Spleen (tissue), 11 donors: ENCODE data around the gene RHEB. TPM values are rescaled to one million over a fixed set of nuclear protein-coding genes. Genes with fewer than 3 reads are reported as not detected.
A peak's percentile ranks its signal among the peaks of the same experiment; 100 is the strongest.

Experiments used
- DNase-seq: peaks from one replicate; pipeline ENCODE4 v3.0.0-alpha.2; 2020
- H3K27ac ChIP-seq, 8 donors: fragments of 200-600 bp; sonication (generic) in 7 of 8; 1 replicate in 4 of 8; 2 replicates in 4 of 8; pipeline versions ENCODE4 v1.5.0 to v1.8.0; 2016 to 2021; ENCODE audit warnings: inconsistent platforms in 4 of 8, mild to moderate bottlenecking in 4 of 8, moderate library complexity in 1 of 8
- H3K27me3 ChIP-seq, 7 donors: fragments of 200-600 bp; sonication (generic) in 6 of 7; replicated peaks in 1 of 7; 1 replicate in 4 of 7; 2 replicates in 3 of 7; pipeline versions ENCODE4 v1.5.0 to v1.8.0; 2016 to 2021; ENCODE audit warnings: inconsistent platforms in 3 of 7, mild to moderate bottlenecking in 1 of 7
- H3K36me3 ChIP-seq, 6 donors: fragments of 200-600 bp; sonication (generic) in 5 of 6; 1 replicate in 4 of 6; 2 replicates in 2 of 6; pipeline versions ENCODE4 v1.5.0 to v1.8.0; 2016 to 2021; ENCODE audit warnings: inconsistent platforms in 2 of 6
- H3K4me1 ChIP-seq, 6 donors: fragments of 200-600 bp; sonication (generic) in 5 of 6; 1 replicate in 3 of 6; 2 replicates in 3 of 6; pipeline versions ENCODE4 v1.5.0 to v1.8.0; 2016 to 2021; ENCODE audit warnings: inconsistent platforms in 3 of 6
- H3K4me3 ChIP-seq, 8 donors: fragments of 200-600 bp; sonication (generic) in 7 of 8; 1 replicate in 4 of 8; 2 replicates in 4 of 8; pipeline versions ENCODE4 v1.5.0 to v1.8.0; 2016 to 2021; ENCODE audit warnings: inconsistent platforms in 4 of 8, mild to moderate bottlenecking in 4 of 8, moderate library complexity in 2 of 8
- H3K9me3 ChIP-seq, 8 donors: fragments of 200-600 bp; sonication (generic) in 7 of 8; 1 replicate in 4 of 8; 2 replicates in 4 of 8; pipeline versions ENCODE4 v1.5.0 to v1.8.0; 2016 to 2021; ENCODE audit warnings: inconsistent platforms in 4 of 8
- CTCF ChIP-seq, 11 experiments: fragments of 200-600 bp in 7 of 11; fragments of 450-650 bp in 4 of 11; sonication (generic) in 4 of 11; IDR thresholded peaks in 8 of 11; conservative IDR thresholded peaks in 3 of 11; 1 replicate in 7 of 11; 2 replicates in 4 of 11; pipeline versions ENCODE4 v1.4.0 to v1.8.0; 2016 to 2021; ENCODE audit warnings: antibody characterized with exemption in 11 of 11, inconsistent platforms in 4 of 11, mild to moderate bottlenecking in 1 of 11
- POLR2A ChIP-seq, 3 donors: fragments of 450-650 bp; IDR thresholded peaks; one replicate each; pipeline ENCODE4 v1.5.1; 2017; ENCODE audit warnings: antibody characterized with exemption in 3 of 3, mild to moderate bottlenecking in 1 of 3
- POLR2AphosphoS5 ChIP-seq, 3 donors: sonication (generic); formaldehyde crosslinking; IDR thresholded peaks; one replicate each; pipeline ENCODE4 v1.5.1; 2017; ENCODE audit warnings: antibody characterized with exemption in 3 of 3
- WGBS, 5 donors: extraction: QIAGEN DNeasy Blood & Tissue Kit in 3 of 5; methylation state at CpG; one replicate each; pipeline versions ENCODE4 v1.1.5 to v1.1.7; 2013 to 2018; 5-methylcytosine and 5-hydroxymethylcytosine counted together
- intact Hi-C: fragments of 100-400 bp; cut with DNase I; formaldehyde crosslinking; loops from one replicate; pipeline ENCODE4 v1.15.0; 2023; ENCODE audit warnings: low total_unique reads
- polyA plus RNA-seq, 3 donors: library from polyadenylated mRNA; stranded (reverse); fragments of 200-250 nt; gene quantifications; one replicate each; pipeline ENCODE4 v1.2.1, GENCODE V29; 2013
- total RNA-seq, 7 donors: library from RNA; depleted of rRNA in 3 of 7; stranded (reverse); fragments of >200 nt in 3 of 7; fragmentation: NEBNext Ultra II Directional in 4 of 7; extraction: Animal tissue kit (Norgen Biotek cat#: 25700) in 4 of 7; gene quantifications; one replicate each; pipeline versions ENCODE4 v1.1.0 to v1.2.1, GENCODE V29; 2016 to 2021
- donor health status: healthy with polysubstance abuse.
- donor health status: DM: no; HTN: no; CAD: no; lungs with moderate emphysema.
- donor health status: DM: no; HTN: no; CAD: no.
- donor health status: Bipolar disorder and iron deficiency.
- donor health status: healthy.
- donor health status: DM: no; HTN: no; CAD: no.
- donor health status: DM: yes; HTN: yes; CAD: no.

RHEB gene
- total and polyA plus RNA-seq, 10 donors = 42.3 to 89.9 (median 72.5) TPM

GRCh38 chr7:151511270-151511669 lies 8.4 kb downstream of the RHEB start:
- WGBS, 5 donors = 76 to 80% (median 77%) methylated on average over 4 of the region's 4 CpGs
- Histone ChIP-seq H3K27me3 (no peaks in the 10 kb centered on the region), H3K4me1 (peaks cover 32 to 99% (median 77%) of the 10 kb centered on the region in 6 donors)

GRCh38 chr7:151509670-151510333 lies 9.9 kb downstream of the RHEB start:
- no peak for DNase-seq
- 67 to 86% (median 73%) methylated on average over 5 of the region's 5 CpGs for WGBS, 5 donors
- H3K27ac ChIP-seq = peak overlapping the region in 2 of 8 donors; percentile 32 to 45
- H3K4me1 ChIP-seq = peaks cover 18 to 98% (median 72%) of the 10 kb centered on the region in 6 donors
- H3K36me3 ChIP-seq = no peaks in the 10 kb centered on the region
- no peak overlapping the region for H3K4me3 ChIP-seq
- intact Hi-C loops = no loop called here
- H3K9me3 ChIP-seq = no peaks in the 10 kb centered on the region
- H3K27me3 ChIP-seq = no peaks in the 10 kb centered on the region
- TF ChIP-seq POLR2AphosphoS5 (IDR thresholded peaks at IDR 0.05) (no peak), POLR2A (IDR thresholded peaks at IDR 0.05) (no peak), CTCF (IDR thresholded peaks at IDR 0.05 in 8 of 11, conservative IDR thresholded peaks at IDR 0.05 in 3 of 11) (no peak)

More at GRCh38 chr7:151511270-151511669, 8.4 kb downstream of the RHEB start:
- Histone ChIP-seq H3K27ac (no peak overlapping the region), H3K4me3 (no peak overlapping the region), H3K36me3 (no peaks in the 10 kb centered on the region), H3K9me3 (no peaks in the 10 kb centered on the region)
- TF ChIP-seq CTCF (IDR thresholded peaks at IDR 0.05 in 8 of 11, conservative IDR thresholded peaks at IDR 0.05 in 3 of 11) (no peak), POLR2AphosphoS5 (IDR thresholded peaks at IDR 0.05) (no peak), POLR2A (IDR thresholded peaks at IDR 0.05) (no peak)
- intact Hi-C loops = no loop called here
- no peak for DNase-seq

DNA sequence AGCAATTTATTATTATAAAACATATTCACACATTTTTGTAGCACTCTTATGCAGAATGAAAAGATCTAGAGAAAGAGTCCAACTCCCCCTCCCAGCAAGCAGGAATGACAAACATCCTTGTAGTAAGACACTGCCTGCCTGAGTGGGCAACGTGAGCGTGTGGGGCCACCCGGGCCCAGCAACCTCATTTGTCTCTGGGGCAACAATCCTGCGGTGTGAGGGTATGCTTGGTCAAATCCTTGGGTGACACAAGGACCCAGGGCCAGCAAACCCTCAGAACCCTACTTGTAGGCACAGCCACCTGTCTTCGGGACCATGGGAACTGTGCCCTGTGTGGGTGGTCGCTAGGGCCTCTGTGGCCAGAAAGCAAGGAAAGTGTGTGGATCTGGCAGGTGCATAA lies 10.7 kb downstream of the RHEB start:
- Histone ChIP-seq H3K27me3 (no peaks in the 10 kb centered on the region), H3K4me3 (no peak overlapping the region), H3K4me1 (peaks cover 20 to 98% (median 76%) of the 10 kb centered on the region in 6 donors), H3K9me3 (no peaks in the 10 kb centered on the region), H3K36me3 (no peaks in the 10 kb centered on the region), H3K27ac (peak overlapping the region in 3 of 8 donors; percentile 22 to 45 (median 32))
- WGBS, 5 donors = 87 to 92% (median 91%) methylated on average over 6 of the region's 6 CpGs
- no peak for TF ChIP-seq CTCF (IDR thresholded peaks at IDR 0.05 in 8 of 11, conservative IDR thresholded peaks at IDR 0.05 in 3 of 11)
- TF ChIP-seq POLR2AphosphoS5 (IDR thresholded peaks at IDR 0.05) = no peak
- no peak for TF ChIP-seq POLR2A (IDR thresholded peaks at IDR 0.05)
- no peak for DNase-seq
- intact Hi-C loops = no loop called here

- Histone ChIP-seq H3K9me3 (no peaks in the 10 kb centered on the region), H3K4me1 (peaks cover 20 to 98% (median 71%) of the 10 kb centered on the region in 6 donors), H3K27ac (no peak overlapping the region), H3K36me3 (no peaks in the 10 kb centered on the region), H3K4me3 (no peak overlapping the region), H3K27me3 (no peaks in the 10 kb centered on the region)
- no peak for TF ChIP-seq CTCF (IDR thresholded peaks at IDR 0.05 in 8 of 11, conservative IDR thresholded peaks at IDR 0.05 in 3 of 11)
- no peak for TF ChIP-seq POLR2AphosphoS5 (IDR thresholded peaks at IDR 0.05)
- no peak for TF ChIP-seq POLR2A (IDR thresholded peaks at IDR 0.05)
- intact Hi-C loops = no loop called here
- 65 to 82% (median 75%) methylated on average over 2 of the region's 2 CpGs for WGBS, 5 donors
- DNase-seq = no peak
Measured at GRCh38 chr7:151507806-151508205, 11.9 kb downstream of the RHEB start.
